Prostate gland (tissue), 2 donors: Measurements from ENCODE around the gene CHRND. TPM values are rescaled to one million over a fixed set of nuclear protein-coding genes. Genes with fewer than 3 reads are reported as not detected.

Experiments used
- DNase-seq: peaks from one replicate; pipeline ENCODE4 v3.0.0-alpha.2; 2019; ENCODE audit warnings: low spot score
- H3K27ac ChIP-seq, 2 donors: fragments of 200-600 bp; sonication (generic); 2 replicates each; pipeline ENCODE4 v1.5.1; 2017 to 2019
- H3K27me3 ChIP-seq: fragments of 200-600 bp; sonication (generic); replicated peaks from 2 replicates; pipeline ENCODE4 v1.5.1; 2019; ENCODE audit not compliant: insufficient read depth
- H3K36me3 ChIP-seq, 2 donors: fragments of 200-600 bp; sonication (generic); 1 replicate in 1 of 2; 2 replicates in 1 of 2; pipeline versions ENCODE4 v1.5.1 to v1.8.1; 2017 to 2019
- H3K4me1 ChIP-seq: fragments of 200-600 bp; sonication (generic); replicated peaks from 2 replicates; pipeline ENCODE4 v1.5.1; 2019
- H3K4me3 ChIP-seq, 2 donors: fragments of 200-600 bp; sonication (generic); 2 replicates each; pipeline ENCODE4 v1.5.1; 2017 to 2019
- H3K9me3 ChIP-seq: fragments of 200-600 bp; sonication (generic); 2 replicates; pipeline ENCODE4 v1.5.1; 2017
- CTCF ChIP-seq, 4 experiments: fragments of 200-600 bp in 2 of 4; fragments of 450-650 bp in 2 of 4; sonication (generic) in 2 of 4; IDR thresholded peaks; 1 replicate in 3 of 4; 2 replicates in 1 of 4; pipeline ENCODE4 v1.5.1; 2016 to 2019; ENCODE audit warnings: antibody characterized with exemption in 4 of 4, mild to moderate bottlenecking in 2 of 4, moderate library complexity in 2 of 4
- POLR2A ChIP-seq: fragments of 450-650 bp; IDR thresholded peaks from one replicate; pipeline ENCODE4 v1.6.1; 2016; ENCODE audit warnings: antibody characterized with exemption, mild to moderate bottlenecking
- POLR2AphosphoS5 ChIP-seq: sonication (generic); formaldehyde crosslinking; IDR thresholded peaks from one replicate; pipeline ENCODE4 v1.6.1; 2017; ENCODE audit warnings: antibody characterized with exemption
- WGBS: methylation state at CpG from one replicate; pipeline ENCODE4 v1.1.5; 2018; 5-methylcytosine and 5-hydroxymethylcytosine counted together
- intact Hi-C: fragments of 100-400 bp; cut with DNase I; formaldehyde crosslinking; loops from one replicate; pipeline ENCODE4 v1.14.2; 2022
- total RNA-seq, 2 donors: library from RNA; depleted of rRNA; stranded (reverse); fragments of >200 nt; gene quantifications; one replicate each; pipeline ENCODE4 v1.1.0, GENCODE V29; 2016

Gene CHRND
- total RNA-seq, 2 donors from 2014 or later, result 0.34 to 1.4 TPM

- TF ChIP-seq POLR2AphosphoS5 (no peak), POLR2A (no peak), CTCF (IDR thresholded peaks at IDR 0.05) (no peak)
- Histone ChIP-seq H3K27ac (no peak overlapping the region), H3K27me3 (no peaks in the 10 kb centered on the region), H3K4me3 (no peak overlapping the region), H3K36me3 (no peaks in the 10 kb centered on the region), H3K9me3 (no peaks in the 10 kb centered on the region), H3K4me1 (no peaks in the 10 kb centered on the region)
- intact Hi-C loops, result no loop called here
- DNase-seq, result no peak
- WGBS, result 89% methylated on average over 5 of the region's 5 CpGs
These were observed 10.0 kb downstream of the CHRND start for GRCh38 chr2:232535761-232536530.

GRCh38 chr2:232537079-232537478 lies 11.1 kb downstream of the CHRND start:
- no peaks in the 10 kb centered on the region for H3K4me1 ChIP-seq
- H3K4me3 ChIP-seq, result no peak overlapping the region
- no peaks in the 10 kb centered on the region for H3K36me3 ChIP-seq
- no peaks in the 10 kb centered on the region for H3K27me3 ChIP-seq
- no peak for DNase-seq
- 55% methylated on average over 5 of the region's 5 CpGs for WGBS
- intact Hi-C loops, result no loop called here
- no peak overlapping the region for H3K27ac ChIP-seq
- TF ChIP-seq POLR2AphosphoS5 (no peak), CTCF (IDR thresholded peaks at IDR 0.05) (no peak), POLR2A (no peak)
- no peaks in the 10 kb centered on the region for H3K9me3 ChIP-seq

GRCh38 chr2:232537499-232537898 lies 11.5 kb downstream of the CHRND start:
- no peak overlapping the region for H3K4me3 ChIP-seq
- no peaks in the 10 kb centered on the region for H3K27me3 ChIP-seq
- H3K27ac ChIP-seq, result no peak overlapping the region
- no peak for DNase-seq
- H3K36me3 ChIP-seq, result no peaks in the 10 kb centered on the region
- 74% methylated on average over 4 of the region's 4 CpGs for WGBS
- TF ChIP-seq CTCF (IDR thresholded peaks at IDR 0.05) (no peak), POLR2AphosphoS5 (no peak), POLR2A (no peak)
- intact Hi-C loops, result no loop called here
- H3K4me1 ChIP-seq, result no peaks in the 10 kb centered on the region
- H3K9me3 ChIP-seq, result no peaks in the 10 kb centered on the region

GRCh38 chr2:232538671-232539070 lies 12.7 kb downstream of the CHRND start:
- Histone ChIP-seq H3K36me3 (no peaks in the 10 kb centered on the region), H3K4me3 (no peak overlapping the region), H3K27ac (no peak overlapping the region), H3K9me3 (no peaks in the 10 kb centered on the region), H3K27me3 (no peaks in the 10 kb centered on the region), H3K4me1 (no peaks in the 10 kb centered on the region)
- intact Hi-C loops, result no loop called here
- no peak for TF ChIP-seq CTCF (IDR thresholded peaks at IDR 0.05)
- TF ChIP-seq POLR2AphosphoS5, result no peak
- no peak for TF ChIP-seq POLR2A
- no peak for DNase-seq
- 27% methylated on average over 4 of the region's 4 CpGs for WGBS
